ENCODE results near the gene RGS19.

Gene RGS19

DNA sequence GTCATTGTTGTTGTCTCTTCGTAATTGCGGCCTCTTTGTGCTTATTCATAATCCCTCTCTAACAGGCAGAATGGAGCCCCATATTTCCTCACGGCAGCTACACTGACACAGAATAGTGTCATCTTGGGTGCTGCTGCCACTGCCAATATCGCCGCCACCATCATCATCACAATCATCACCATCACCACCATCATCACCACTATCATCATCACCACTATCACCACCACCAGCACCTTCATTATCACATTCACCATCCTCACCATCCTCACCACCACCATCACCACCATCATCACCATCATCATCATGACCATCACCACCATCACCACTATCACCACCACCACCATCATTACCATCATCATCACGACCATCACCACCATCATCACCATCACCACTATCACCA, 17.2 kb upstream of the RGS19 start:
- DNase-seq (ENCODE audit: low spot score), result no peak
- Histone ChIP-seq H3K4ac (ENCODE audit: low read length) (no peak overlapping the region), H2BK120ac (ENCODE audit: low read depth, low read length) (no peak overlapping the region), H3K9me3 (replicated peaks in 1 of 2; ENCODE audit: control insufficient read depth in 2 of 2, insufficient read depth in 1 of 2, low read depth in 1 of 2, low read length in 2 of 2) (peaks cover 0 to 5% of the 10 kb centered on the region in 2 donors), H2AK5ac (ENCODE audit: low read depth, low read length) (no peak overlapping the region), H2BK15ac (ENCODE audit: low read length) (no peak overlapping the region), H3K79me1 (ENCODE audit: low read depth, low read length) (no peaks in the 10 kb centered on the region), H3K27me3 (ENCODE audit: control insufficient read depth in 3 of 3, insufficient read depth in 3 of 3, low read depth in 1 of 3, low read length in 3 of 3) (peaks cover 0 to 43% (median 9%) of the 10 kb centered on the region in 3 experiments), H3K18ac (ENCODE audit: low read length) (no peak overlapping the region), H4K91ac (ENCODE audit: low read depth, low read length, poor library complexity) (no peak overlapping the region), H2AFZ (ENCODE audit: low read length) (no peak overlapping the region), H2BK5ac (ENCODE audit: low read length) (no peak overlapping the region), H3K4me2 (ENCODE audit: insufficient read depth, low read length, poor library complexity, severe bottlenecking) (no peak overlapping the region), H3K9ac (ENCODE audit: low read depth, low read length, poor library complexity) (peak overlapping the region; percentile 17), H4K8ac (ENCODE audit: low read depth, low read length) (no peak overlapping the region), H3K4me1 (ENCODE audit: control insufficient read depth in 2 of 2, insufficient read depth in 1 of 2, low read depth in 1 of 2, low read length in 2 of 2) (peaks cover 4% of the 10 kb centered on the region in 2 donors), H3K4me3 (ENCODE audit: low read length in 2 of 2) (peak overlapping the region in 1 of 2 donors; percentile 68), H3K23ac (ENCODE audit: low read depth, low read length, poor library complexity) (no peak overlapping the region), H3K14ac (ENCODE audit: low read length) (no peak overlapping the region), H2BK12ac (ENCODE audit: low read length) (no peak overlapping the region), H3K36me3 (replicated peaks in 1 of 2; ENCODE audit: control insufficient read depth in 2 of 2, insufficient read depth in 2 of 2, low read length in 2 of 2) (no peaks in the 10 kb centered on the region), H3K27ac (replicated peaks; ENCODE audit: low read length) (no peak overlapping the region)
- WGBS, 2 donors (ENCODE audit: extremely low coverage in 2 of 2, insufficient read length in 2 of 2, insufficient replicate concordance in 1 of 2), result no CpG with 5 or more reads among the region's 6 CpGs

DNA sequence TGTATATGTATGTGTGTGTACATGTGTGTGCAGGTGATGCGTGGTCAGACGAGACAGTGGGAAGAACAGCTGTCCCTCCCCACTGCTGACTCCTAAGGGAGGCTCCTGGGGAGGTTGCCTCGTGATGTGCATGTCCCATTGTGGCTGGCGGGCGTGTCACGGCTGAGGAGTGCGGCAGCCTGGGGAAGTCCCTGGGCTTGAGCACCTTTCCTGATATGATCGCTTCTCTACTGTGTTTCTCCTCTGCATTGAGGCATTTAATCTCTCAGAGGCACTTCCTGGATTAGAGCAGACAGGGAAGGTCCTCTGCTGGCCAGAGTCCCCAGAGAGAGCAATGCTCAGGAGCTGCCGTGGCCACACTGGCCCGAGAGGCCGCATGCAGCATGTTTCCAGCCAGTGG, 16.6 kb upstream of the RGS19 start:
- no peaks in the 10 kb centered on the region for H3K79me1 ChIP-seq (ENCODE audit: low read depth, low read length)
- peak overlapping the region; percentile 34 for H3K9ac ChIP-seq (ENCODE audit: low read depth, low read length, poor library complexity)
- peak overlapping the region; percentile 34 for H3K23ac ChIP-seq (ENCODE audit: low read depth, low read length, poor library complexity)
- no peak overlapping the region for H3K4me2 ChIP-seq (ENCODE audit: insufficient read depth, low read length, poor library complexity, severe bottlenecking)
- WGBS, 2 donors (ENCODE audit: extremely low coverage in 2 of 2, insufficient read length in 2 of 2, insufficient replicate concordance in 1 of 2), result no CpG with 5 or more reads among the region's 11 CpGs
- H2BK120ac ChIP-seq (ENCODE audit: low read depth, low read length), result no peak overlapping the region
- H3K9me3 ChIP-seq (replicated peaks in 1 of 2; ENCODE audit: control insufficient read depth in 2 of 2, insufficient read depth in 1 of 2, low read depth in 1 of 2, low read length in 2 of 2), result peaks cover 0 to 5% of the 10 kb centered on the region in 2 donors
- H2AK5ac ChIP-seq (ENCODE audit: low read depth, low read length), result no peak overlapping the region
- H3K36me3 ChIP-seq (replicated peaks in 1 of 2; ENCODE audit: control insufficient read depth in 2 of 2, insufficient read depth in 2 of 2, low read length in 2 of 2), result no peaks in the 10 kb centered on the region
- peak overlapping the region; percentile 64 for H3K14ac ChIP-seq (ENCODE audit: low read length)
- no peak overlapping the region for H3K4me3 ChIP-seq (ENCODE audit: low read length in 2 of 2)
- peaks cover 4% of the 10 kb centered on the region in 2 donors for H3K4me1 ChIP-seq (ENCODE audit: control insufficient read depth in 2 of 2, insufficient read depth in 1 of 2, low read depth in 1 of 2, low read length in 2 of 2)
- no peak overlapping the region for H3K4ac ChIP-seq (ENCODE audit: low read length)
- peaks cover 0 to 37% (median 5%) of the 10 kb centered on the region in 3 experiments for H3K27me3 ChIP-seq (ENCODE audit: control insufficient read depth in 3 of 3, insufficient read depth in 3 of 3, low read depth in 1 of 3, low read length in 3 of 3)
- H4K8ac ChIP-seq (ENCODE audit: low read depth, low read length), result no peak overlapping the region
- H2BK15ac ChIP-seq (ENCODE audit: low read length), result no peak overlapping the region
- H2AFZ ChIP-seq (ENCODE audit: low read length), result no peak overlapping the region
- no peak for DNase-seq (ENCODE audit: low spot score)
- no peak overlapping the region for H4K91ac ChIP-seq (ENCODE audit: low read depth, low read length, poor library complexity)
- H3K18ac ChIP-seq (ENCODE audit: low read length), result no peak overlapping the region
- H3K27ac ChIP-seq (replicated peaks; ENCODE audit: low read length), result no peak overlapping the region
- no peak overlapping the region for H2BK12ac ChIP-seq (ENCODE audit: low read length)
- no peak overlapping the region for H2BK5ac ChIP-seq (ENCODE audit: low read length)

DNA sequence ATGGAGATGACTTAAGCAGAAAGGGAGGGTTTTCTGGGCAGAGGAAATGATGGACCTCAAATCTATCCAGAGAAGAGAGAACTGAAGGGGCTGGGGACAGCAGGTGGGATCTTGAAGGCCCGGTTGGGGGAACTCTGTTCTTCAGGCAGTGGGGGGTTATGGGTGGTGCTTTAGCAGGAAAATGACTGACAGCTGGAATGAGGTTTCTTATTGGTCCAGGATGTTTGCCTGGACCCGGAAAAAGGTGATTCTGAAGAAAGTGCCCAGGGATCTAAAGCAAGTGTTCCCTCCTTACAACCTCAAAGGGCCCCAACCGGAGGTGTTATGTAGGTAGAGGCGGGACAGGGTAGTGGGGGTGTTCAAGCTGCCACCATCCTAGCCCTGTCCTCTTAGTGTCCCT, 16.1 kb upstream of the RGS19 start:
- Histone ChIP-seq H3K4me3 (ENCODE audit: low read length in 2 of 2) (no peak overlapping the region), H2BK12ac (ENCODE audit: low read length) (no peak overlapping the region), H3K79me1 (ENCODE audit: low read depth, low read length) (no peaks in the 10 kb centered on the region), H2BK120ac (ENCODE audit: low read depth, low read length) (no peak overlapping the region), H3K36me3 (replicated peaks in 1 of 2; ENCODE audit: control insufficient read depth in 2 of 2, insufficient read depth in 2 of 2, low read length in 2 of 2) (no peaks in the 10 kb centered on the region), H3K4me1 (ENCODE audit: control insufficient read depth in 2 of 2, insufficient read depth in 1 of 2, low read depth in 1 of 2, low read length in 2 of 2) (peaks cover 4% of the 10 kb centered on the region in 2 donors), H2AK5ac (ENCODE audit: low read depth, low read length) (no peak overlapping the region), H3K9ac (ENCODE audit: low read depth, low read length, poor library complexity) (no peak overlapping the region), H3K9me3 (replicated peaks in 1 of 2; ENCODE audit: control insufficient read depth in 2 of 2, insufficient read depth in 1 of 2, low read depth in 1 of 2, low read length in 2 of 2) (peaks cover 0 to 5% of the 10 kb centered on the region in 2 donors), H2AFZ (ENCODE audit: low read length) (no peak overlapping the region), H3K4me2 (ENCODE audit: insufficient read depth, low read length, poor library complexity, severe bottlenecking) (no peak overlapping the region), H2BK5ac (ENCODE audit: low read length) (no peak overlapping the region), H2BK15ac (ENCODE audit: low read length) (no peak overlapping the region), H3K4ac (ENCODE audit: low read length) (no peak overlapping the region), H3K23ac (ENCODE audit: low read depth, low read length, poor library complexity) (no peak overlapping the region), H3K27me3 (ENCODE audit: control insufficient read depth in 3 of 3, insufficient read depth in 3 of 3, low read depth in 1 of 3, low read length in 3 of 3) (peaks cover 0 to 32% (median 3%) of the 10 kb centered on the region in 3 experiments), H3K18ac (ENCODE audit: low read length) (no peak overlapping the region), H4K8ac (ENCODE audit: low read depth, low read length) (no peak overlapping the region), H4K91ac (ENCODE audit: low read depth, low read length, poor library complexity) (no peak overlapping the region), H3K27ac (replicated peaks; ENCODE audit: low read length) (no peak overlapping the region), H3K14ac (ENCODE audit: low read length) (no peak overlapping the region)
- no CpG with 5 or more reads among the region's 4 CpGs for WGBS, 2 donors (ENCODE audit: extremely low coverage in 2 of 2, insufficient read length in 2 of 2, insufficient replicate concordance in 1 of 2)
- DNase-seq (ENCODE audit: low spot score), result no peak

DNA sequence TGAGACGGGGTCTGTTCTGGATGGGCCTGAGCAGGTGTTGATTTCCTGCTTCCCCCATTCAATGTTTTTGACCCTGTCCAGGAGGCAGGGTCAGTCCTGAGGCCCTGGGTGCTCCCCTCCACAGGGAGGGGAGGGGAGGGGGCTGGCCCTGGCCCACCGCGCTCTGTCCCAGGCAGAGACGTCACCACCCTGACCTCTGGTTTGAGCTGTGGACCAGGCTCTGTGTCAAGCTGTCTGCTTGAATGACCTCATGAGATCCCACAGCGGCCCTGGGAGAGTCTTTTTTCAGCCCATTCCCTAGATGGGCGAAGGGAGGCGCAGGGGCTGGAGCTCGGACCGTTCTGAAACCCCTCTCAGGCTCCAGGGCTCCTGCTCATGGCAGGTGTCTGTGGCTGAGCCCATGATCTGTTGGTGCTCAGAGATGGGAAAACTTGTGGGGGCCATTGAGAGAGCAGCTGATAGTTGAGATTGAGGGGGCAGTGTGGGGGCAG, 13.7 kb upstream of the RGS19 start:
- Histone ChIP-seq H3K18ac (ENCODE audit: low read length) (no peak overlapping the region), H2BK5ac (ENCODE audit: low read length) (no peak overlapping the region), H4K8ac (ENCODE audit: low read depth, low read length) (no peak overlapping the region), H3K23ac (ENCODE audit: low read depth, low read length, poor library complexity) (no peak overlapping the region), H3K9ac (ENCODE audit: low read depth, low read length, poor library complexity) (no peak overlapping the region), H3K4ac (ENCODE audit: low read length) (no peak overlapping the region), H3K36me3 (replicated peaks in 1 of 2; ENCODE audit: control insufficient read depth in 2 of 2, insufficient read depth in 2 of 2, low read length in 2 of 2) (no peaks in the 10 kb centered on the region), H3K27me3 (ENCODE audit: control insufficient read depth in 3 of 3, insufficient read depth in 3 of 3, low read depth in 1 of 3, low read length in 3 of 3) (peaks cover 0 to 33% (median 5%) of the 10 kb centered on the region in 3 experiments), H3K79me1 (ENCODE audit: low read depth, low read length) (no peaks in the 10 kb centered on the region), H2AFZ (ENCODE audit: low read length) (no peak overlapping the region), H3K9me3 (replicated peaks in 1 of 2; ENCODE audit: control insufficient read depth in 2 of 2, insufficient read depth in 1 of 2, low read depth in 1 of 2, low read length in 2 of 2) (peaks cover 0 to 2% of the 10 kb centered on the region in 2 donors), H2AK5ac (ENCODE audit: low read depth, low read length) (peak overlapping the region; percentile 17), H3K4me1 (ENCODE audit: control insufficient read depth in 2 of 2, insufficient read depth in 1 of 2, low read depth in 1 of 2, low read length in 2 of 2) (peaks cover 4% of the 10 kb centered on the region in 2 donors), H2BK12ac (ENCODE audit: low read length) (no peak overlapping the region), H3K4me3 (ENCODE audit: low read length in 2 of 2) (no peak overlapping the region), H3K4me2 (ENCODE audit: insufficient read depth, low read length, poor library complexity, severe bottlenecking) (no peak overlapping the region), H2BK15ac (ENCODE audit: low read length) (peak overlapping the region; percentile 32), H2BK120ac (ENCODE audit: low read depth, low read length) (no peak overlapping the region), H3K27ac (replicated peaks; ENCODE audit: low read length) (no peak overlapping the region), H3K14ac (ENCODE audit: low read length) (no peak overlapping the region), H4K91ac (ENCODE audit: low read depth, low read length, poor library complexity) (no peak overlapping the region)
- WGBS, 2 donors (ENCODE audit: extremely low coverage in 2 of 2, insufficient read length in 2 of 2, insufficient replicate concordance in 1 of 2), result no CpG with 5 or more reads among the region's 9 CpGs
- DNase-seq (ENCODE audit: low spot score), result no peak
